Nephron (organoid): Measurements from ENCODE around the gene MRTFA.
"Not testable (repeated sequence)": the region's sequence is repeated elsewhere in the genome, so short reads cannot be mapped to it uniquely, and the experiment has no call there.

ENCODE experiments used
- H3K27ac Mint-ChIP-seq, 3 experiments: 2 replicates each; pipeline ENCODE4 v1.8.0; 2020; ENCODE audit warnings: mixed read lengths in 3 of 3, mild to moderate bottlenecking in 2 of 3, moderate library complexity in 1 of 3
- H3K27me3 Mint-ChIP-seq: 2 replicates; pipeline ENCODE4 v1.8.0; 2021; ENCODE audit warnings: low read depth, mild to moderate bottlenecking, moderate library complexity, mixed read lengths
- H3K36me3 Mint-ChIP-seq: 2 replicates; pipeline ENCODE4 v1.8.0; 2020; ENCODE audit warnings: low read depth, mixed read lengths
- H3K4me1 Mint-ChIP-seq: 2 replicates; pipeline ENCODE4 v1.8.0; 2020; ENCODE audit warnings: mixed read lengths
- H3K4me3 Mint-ChIP-seq, 3 experiments: 2 replicates each; pipeline ENCODE4 v1.8.0; 2020; ENCODE audit warnings: mild to moderate bottlenecking in 3 of 3, mixed read lengths in 3 of 3, moderate library complexity in 2 of 3
- H3K9me3 Mint-ChIP-seq: 2 replicates; pipeline ENCODE4 v1.8.0; 2020; ENCODE audit warnings: mixed read lengths
- CTCF ChIP-seq, 3 experiments: fragments of 200-600 bp; sonication (generic); IDR thresholded peaks; one replicate each; pipeline ENCODE4 v1.5.0; 2021; ENCODE audit warnings: antibody characterized with exemption in 3 of 3; ENCODE audit not compliant: unreplicated experiment in 3 of 3

MRTFA gene

GRCh38 chr22:40383905-40384304 lies 252.6 kb downstream of the MRTFA start:
- H3K27me3 Mint-ChIP-seq, result no peaks in the 10 kb centered on the region
- no peak overlapping the region for H3K27ac Mint-ChIP-seq
- no peak overlapping the region for H3K4me3 Mint-ChIP-seq
- peaks cover 10% of the 10 kb centered on the region for H3K4me1 Mint-ChIP-seq
- TF ChIP-seq CTCF (IDR thresholded peaks at IDR 0.05; ENCODE audit: unreplicated experiment in 3 of 3), result no peak
- no peaks in the 10 kb centered on the region for H3K9me3 Mint-ChIP-seq
- peaks cover 9% of the 10 kb centered on the region for H3K36me3 Mint-ChIP-seq

DNA sequence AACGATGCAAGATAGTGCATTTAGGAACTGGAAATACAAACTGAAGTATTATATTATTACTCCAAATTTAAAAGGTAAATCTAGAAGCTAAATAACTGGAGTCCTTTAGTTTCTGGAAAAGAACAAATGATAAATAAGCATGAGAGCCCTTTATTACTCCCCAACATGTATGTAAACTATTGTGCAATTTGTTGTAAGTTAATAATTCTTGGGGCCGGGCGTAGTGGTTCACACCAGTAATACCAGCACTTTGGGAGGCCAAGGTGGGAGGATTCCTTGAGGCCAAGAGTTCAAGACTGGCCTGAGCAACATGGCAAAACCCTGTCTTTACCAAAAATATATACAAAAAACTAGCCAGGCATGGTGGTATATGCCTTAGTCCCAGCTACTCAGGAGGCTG lies 255.1 kb downstream of the MRTFA start:
- Mint-ChIP-seq H3K4me1 (peaks cover 10% of the 10 kb centered on the region), H3K9me3 (no peaks in the 10 kb centered on the region), H3K4me3 (no peak overlapping the region), H3K36me3 (no peaks in the 10 kb centered on the region), H3K27ac (no peak overlapping the region), H3K27me3 (no peaks in the 10 kb centered on the region)
- no peak for TF ChIP-seq CTCF (IDR thresholded peaks at IDR 0.05; ENCODE audit: unreplicated experiment in 3 of 3)

GRCh38 chr22:40378448-40378847 lies 258.1 kb downstream of the MRTFA start:
- not testable (repeated sequence) for H3K27ac Mint-ChIP-seq, H3K9me3 Mint-ChIP-seq, H3K4me3 Mint-ChIP-seq, H3K27me3 Mint-ChIP-seq, H3K36me3 Mint-ChIP-seq, H3K4me1 Mint-ChIP-seq

DNA sequence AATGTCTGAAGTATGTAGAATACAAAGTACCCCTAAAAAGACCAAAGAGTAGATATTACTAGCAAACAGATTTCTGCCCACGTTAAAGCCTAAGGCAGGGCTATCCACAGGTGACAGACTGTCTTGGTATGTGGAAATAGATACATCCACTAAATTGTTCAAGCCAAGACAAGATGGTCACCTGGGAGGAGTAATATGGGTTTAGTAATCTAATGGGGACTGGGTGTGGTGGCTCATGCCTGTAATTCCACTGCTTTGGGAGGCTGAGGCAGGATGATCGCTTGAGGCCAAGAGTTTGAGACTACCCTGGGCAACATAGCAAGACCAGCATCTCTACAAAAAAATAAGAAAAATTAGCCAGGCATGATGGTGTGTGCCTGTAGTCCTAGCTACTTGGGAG lies 258.6 kb downstream of the MRTFA start:
- no peaks in the 10 kb centered on the region for H3K27me3 Mint-ChIP-seq
- H3K27ac Mint-ChIP-seq, result no peak overlapping the region
- no peak for TF ChIP-seq CTCF (IDR thresholded peaks at IDR 0.05; ENCODE audit: unreplicated experiment in 3 of 3)
- H3K4me1 Mint-ChIP-seq, result peaks cover 6% of the 10 kb centered on the region
- H3K4me3 Mint-ChIP-seq, result no peak overlapping the region
- H3K9me3 Mint-ChIP-seq, result no peaks in the 10 kb centered on the region
- H3K36me3 Mint-ChIP-seq, result peaks cover 4% of the 10 kb centered on the region

DNA sequence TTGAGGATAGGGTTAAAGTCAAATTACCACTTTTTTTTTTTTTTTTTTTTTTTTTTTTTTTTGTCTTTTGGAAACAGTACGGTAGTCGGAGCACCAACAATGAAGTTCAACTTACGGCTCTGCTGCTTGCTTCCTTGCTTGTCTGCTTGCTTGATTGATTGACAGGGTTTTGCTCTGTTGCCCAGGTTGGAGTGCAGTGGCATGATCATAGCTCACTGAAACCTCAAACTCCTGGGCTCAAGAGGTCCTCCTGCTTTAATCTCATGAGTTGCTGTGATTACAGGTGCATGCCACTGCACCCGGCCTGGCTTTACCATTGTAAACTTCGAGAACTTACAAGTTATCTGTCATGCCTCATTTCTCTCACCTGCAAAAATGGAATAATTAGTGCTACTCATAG lies 260.4 kb downstream of the MRTFA start:
- H3K36me3 Mint-ChIP-seq, result peaks cover 9% of the 10 kb centered on the region
- H3K4me1 Mint-ChIP-seq, result peaks cover 18% of the 10 kb centered on the region
- no peaks in the 10 kb centered on the region for H3K27me3 Mint-ChIP-seq
- H3K9me3 Mint-ChIP-seq, result no peaks in the 10 kb centered on the region
- no peak overlapping the region for H3K27ac Mint-ChIP-seq
- TF ChIP-seq CTCF (IDR thresholded peaks at IDR 0.05; ENCODE audit: unreplicated experiment in 3 of 3), result no peak
- no peak overlapping the region for H3K4me3 Mint-ChIP-seq

- Mint-ChIP-seq H3K36me3 (peaks cover 9% of the 10 kb centered on the region), H3K27me3 (no peaks in the 10 kb centered on the region), H3K4me1 (peaks cover 20% of the 10 kb centered on the region), H3K4me3 (no peak overlapping the region), H3K9me3 (no peaks in the 10 kb centered on the region), H3K27ac (no peak overlapping the region)
- no peak for TF ChIP-seq CTCF (IDR thresholded peaks at IDR 0.05; ENCODE audit: unreplicated experiment in 3 of 3)
Measured at GRCh38 chr22:40374567-40374966, 262.0 kb downstream of the MRTFA start.
